Activated naive CD8-positive, alpha-beta T cell treated with anti-CD3 and anti-CD28 coated beads, Interleukin-2, amount 10 ng/mL, durations not matched to agents 7 days and 5 days (primary cell): ENCODE measurements around the gene LRRN4. TPM values are rescaled to one million over a fixed set of nuclear protein-coding genes. Genes with fewer than 3 reads are reported as not detected.
A peak's percentile ranks its signal among the peaks of the same experiment; 100 is the strongest.
"Not testable (repeated sequence)": the region's sequence is repeated elsewhere in the genome, so short reads cannot be mapped to it uniquely, and the experiment has no call there.

ENCODE experiments used
- ATAC-seq: fragments of 150-1000 bp; cut with Tn5 transposase; one replicate; pipeline ENCODE4 v1.10.0; 2021; ENCODE audit warnings: low read depth, moderate library complexity
- POLR2A ChIA-PET: fragments of 350-600 bp; sonication (Branson Sonifier 250); formaldehyde crosslinking; loops from one replicate; lab custom pipeline; 2021; ENCODE audit warnings: antibody characterized with exemption; lab: Charles Lee
- DNase-seq: peaks from one replicate; pipeline ENCODE4 v3.0.0; 2021
- H3K27ac Mint-ChIP-seq: one replicate; pipeline ENCODE4 v1.8.0; 2022; ENCODE audit warnings: mild to moderate bottlenecking, mixed read lengths
- H3K27me3 Mint-ChIP-seq: one replicate; pipeline ENCODE4 v1.8.0; 2022; ENCODE audit warnings: mild to moderate bottlenecking, moderate library complexity, mixed read lengths
- H3K36me3 Mint-ChIP-seq: one replicate; pipeline ENCODE4 v1.8.0; 2021; ENCODE audit warnings: mild to moderate bottlenecking, mixed read lengths
- H3K4me1 Mint-ChIP-seq: one replicate; pipeline ENCODE4 v1.8.0; 2021; ENCODE audit warnings: mixed read lengths
- H3K4me3 Mint-ChIP-seq: one replicate; pipeline ENCODE4 v1.8.0; 2022; ENCODE audit warnings: mild to moderate bottlenecking, moderate library complexity, mixed read lengths
- H3K9me3 Mint-ChIP-seq: one replicate; pipeline ENCODE4 v1.8.0; 2021; ENCODE audit warnings: mixed read lengths
- total RNA-seq, 2 experiments: library from RNA; stranded (reverse); gene quantifications; one replicate each; pipeline ENCODE4 v1.2.3, GENCODE V29; 2021

Gene LRRN4
- total RNA-seq, 2 experiments from 2014 or later = not detected

DNA sequence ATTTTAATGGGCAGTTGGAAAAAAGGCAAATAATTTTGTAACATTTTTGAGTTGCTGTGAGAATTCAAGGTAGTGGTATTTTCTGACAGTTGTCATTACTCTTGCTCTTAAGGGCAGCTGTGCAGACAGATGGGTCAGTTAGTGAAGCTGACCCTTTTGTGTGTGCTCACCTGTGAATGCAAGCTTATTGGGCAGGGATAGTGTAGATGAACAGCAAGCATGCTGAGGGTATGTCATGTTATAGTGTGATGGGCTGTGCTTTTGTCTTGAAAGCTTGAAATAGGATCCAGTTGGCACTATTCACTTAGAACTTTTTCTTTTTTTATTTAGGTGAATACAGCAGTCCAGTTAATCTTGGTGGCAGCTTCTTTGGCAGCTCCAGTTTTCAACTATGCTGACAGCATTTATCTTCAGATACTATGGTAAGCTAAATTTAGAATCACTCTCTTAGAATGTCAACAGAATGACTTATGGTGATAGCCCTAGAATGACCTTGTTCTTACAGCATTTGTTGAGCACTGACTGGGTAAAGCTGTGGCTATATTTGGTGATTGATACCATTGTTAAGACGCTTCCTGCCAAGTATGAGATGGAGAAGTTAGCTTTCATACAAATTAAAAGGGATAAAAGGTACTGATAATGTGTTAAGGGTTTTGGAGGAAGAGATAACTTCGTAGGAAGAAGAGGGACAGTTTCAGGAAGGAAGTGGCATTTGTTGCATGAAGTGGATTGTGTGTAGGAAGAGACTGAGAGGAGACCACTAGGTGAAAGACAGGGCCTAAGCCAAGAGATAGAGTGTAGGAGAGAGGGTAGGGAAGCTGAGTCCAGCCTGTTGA lies 19.5 kb downstream of the LRRN4 start:
- no peak for DNase-seq
- no peak for ATAC-seq
- Mint-ChIP-seq H3K4me1 (peaks cover 12% of the 10 kb centered on the region), H3K27ac (peak overlapping the region; percentile 57), H3K9me3 (no peaks in the 10 kb centered on the region), H3K4me3 (no peak overlapping the region), H3K27me3 (no peaks in the 10 kb centered on the region), H3K36me3 (peaks cover 12% of the 10 kb centered on the region)
- POLR2A ChIA-PET = no interaction called here

DNA sequence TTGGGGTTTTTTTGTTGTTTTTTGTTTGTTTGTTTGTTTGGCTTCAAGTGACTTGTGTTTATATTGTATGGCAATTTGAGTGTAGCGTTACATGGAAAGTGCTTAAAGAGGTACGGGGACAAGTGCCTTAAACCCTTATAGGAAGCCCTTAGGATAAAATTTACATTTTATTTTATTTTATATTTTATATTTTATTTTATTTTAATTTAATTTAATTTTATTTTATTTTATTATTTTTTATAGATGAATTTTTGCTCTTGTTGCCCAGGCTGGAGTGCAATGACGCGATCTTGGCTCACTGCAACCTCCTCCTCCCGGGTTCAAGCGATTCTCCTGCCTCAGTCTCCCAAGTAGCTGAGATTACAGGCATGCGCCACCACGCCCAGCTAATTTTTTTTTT lies 21.0 kb downstream of the LRRN4 start:
- H3K36me3 Mint-ChIP-seq = peaks cover 12% of the 10 kb centered on the region
- H3K27me3 Mint-ChIP-seq, POLR2A ChIA-PET, ATAC-seq, H3K4me3 Mint-ChIP-seq, H3K27ac Mint-ChIP-seq, DNase-seq, H3K9me3 Mint-ChIP-seq: not testable (repeated sequence)
- H3K4me1 Mint-ChIP-seq = peaks cover 17% of the 10 kb centered on the region

DNA sequence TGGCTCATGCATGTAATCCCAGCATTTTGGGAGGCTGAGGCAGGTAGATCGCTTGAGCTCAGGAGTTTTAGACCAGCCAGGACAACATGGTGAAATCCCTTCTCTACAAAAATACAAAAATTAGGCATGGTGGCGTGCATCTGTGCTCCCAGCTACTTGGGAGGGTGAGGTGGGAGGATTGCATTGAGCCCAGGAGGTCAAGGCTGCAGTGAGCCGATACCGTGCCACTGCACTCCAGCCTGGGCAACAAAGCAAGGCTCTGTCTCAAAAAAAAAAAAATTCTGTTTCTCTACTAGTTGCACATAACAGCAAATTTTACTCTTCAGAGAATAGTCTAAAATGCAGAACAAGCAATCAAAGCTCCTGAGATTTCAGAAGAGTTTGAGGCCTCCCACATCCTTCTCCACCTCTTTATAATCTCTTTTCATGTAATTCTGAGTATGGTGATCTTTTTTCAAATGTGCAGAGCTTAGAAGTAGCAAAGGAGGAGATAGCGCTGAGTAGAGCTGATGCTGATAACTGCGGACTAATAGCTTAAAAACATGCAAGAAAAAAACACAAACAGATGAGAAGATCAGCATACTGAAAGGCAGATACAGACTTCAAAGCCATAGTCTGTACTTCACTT lies 23.3 kb downstream of the LRRN4 start:
- ATAC-seq (no peak), DNase-seq (no peak)
- H3K9me3 Mint-ChIP-seq = no peaks in the 10 kb centered on the region
- H3K36me3 Mint-ChIP-seq = peaks cover 21% of the 10 kb centered on the region
- H3K4me1 Mint-ChIP-seq = peaks cover 28% of the 10 kb centered on the region
- no peak overlapping the region for H3K27ac Mint-ChIP-seq
- no peak overlapping the region for H3K4me3 Mint-ChIP-seq
- no peaks in the 10 kb centered on the region for H3K27me3 Mint-ChIP-seq
- POLR2A ChIA-PET = no interaction called here

DNA sequence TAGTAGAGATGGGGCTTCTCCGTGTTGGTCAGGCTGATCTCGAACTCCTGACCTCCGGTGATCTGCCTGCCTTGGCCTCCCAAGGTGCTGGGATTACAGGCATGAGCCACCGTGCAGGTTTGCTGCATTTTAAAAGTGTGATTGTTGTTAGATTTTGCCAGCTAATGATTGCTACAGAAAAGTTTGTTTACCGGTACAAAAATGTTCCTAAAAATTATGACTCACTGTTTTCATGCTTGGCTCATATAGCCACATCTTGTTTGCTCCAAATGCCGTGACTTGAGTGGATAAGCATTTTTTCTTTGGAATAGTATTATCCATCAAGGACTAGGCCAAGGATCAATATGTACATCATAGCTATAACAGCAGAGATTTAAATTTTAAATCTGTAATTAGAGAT lies 24.3 kb downstream of the LRRN4 start:
- H3K36me3 Mint-ChIP-seq = peaks cover 27% of the 10 kb centered on the region
- ATAC-seq (no peak), DNase-seq (no peak)
- POLR2A ChIA-PET = interaction anchor here (0.5 kb wide), 1 partner anchor 16 kb away, joined by 3 read pairs; no protein-coding TSS in a partner anchor
- no peaks in the 10 kb centered on the region for H3K9me3 Mint-ChIP-seq
- no peak overlapping the region for H3K4me3 Mint-ChIP-seq
- peaks cover 27% of the 10 kb centered on the region for H3K4me1 Mint-ChIP-seq
- no peaks in the 10 kb centered on the region for H3K27me3 Mint-ChIP-seq
- no peak overlapping the region for H3K27ac Mint-ChIP-seq

DNA sequence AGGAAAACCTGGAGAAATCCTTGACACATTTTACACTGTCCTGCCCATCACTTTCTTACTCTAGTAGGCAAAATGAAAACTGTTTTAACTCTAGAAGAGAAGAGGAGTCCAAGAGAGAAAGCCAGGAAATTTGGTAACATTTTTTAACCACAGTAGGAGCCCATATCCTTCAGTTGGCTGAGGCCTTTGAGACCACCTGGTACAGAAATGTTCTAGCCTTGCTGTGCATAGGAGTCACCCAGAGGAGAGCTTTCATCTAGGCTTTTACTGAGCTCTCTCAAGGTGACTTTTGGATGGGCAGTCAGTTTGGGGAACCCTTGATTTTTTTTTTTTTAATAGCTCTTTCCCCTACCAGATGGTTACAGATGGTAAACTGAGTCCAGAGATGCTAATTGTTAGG lies 25.0 kb downstream of the LRRN4 start:
- H3K27me3 Mint-ChIP-seq = no peaks in the 10 kb centered on the region
- H3K4me1 Mint-ChIP-seq = peaks cover 26% of the 10 kb centered on the region
- H3K9me3 Mint-ChIP-seq = no peaks in the 10 kb centered on the region
- no peak overlapping the region for H3K4me3 Mint-ChIP-seq
- POLR2A ChIA-PET = no interaction called here
- no peak overlapping the region for H3K27ac Mint-ChIP-seq
- H3K36me3 Mint-ChIP-seq = peaks cover 32% of the 10 kb centered on the region
- ATAC-seq = no peak
- DNase-seq = no peak

DNA sequence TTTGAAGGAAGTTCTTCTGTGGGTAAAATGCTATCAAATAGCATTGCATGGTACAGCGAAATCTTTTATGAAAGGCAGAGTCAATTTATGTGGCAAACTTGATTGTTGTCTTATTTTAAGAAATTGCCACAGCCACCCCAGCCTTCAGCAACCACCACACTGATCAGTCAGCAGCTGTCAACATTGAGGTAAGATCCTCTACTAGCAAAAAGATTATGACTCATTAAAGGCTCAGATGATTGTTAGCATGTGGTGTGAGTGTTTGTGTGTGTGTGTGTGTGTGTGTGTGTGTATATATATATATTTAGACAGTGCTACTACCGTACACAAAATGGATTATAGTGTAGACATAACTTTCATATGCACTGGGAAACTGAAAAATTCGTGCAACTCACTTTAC lies 27.8 kb downstream of the LRRN4 start:
- H3K4me1 Mint-ChIP-seq = peaks cover 28% of the 10 kb centered on the region
- ATAC-seq (peak; percentile 71), DNase-seq (no peak)
- POLR2A ChIA-PET = no interaction called here
- H3K9me3 Mint-ChIP-seq = no peaks in the 10 kb centered on the region
- no peak overlapping the region for H3K27ac Mint-ChIP-seq
- H3K36me3 Mint-ChIP-seq = peaks cover 45% of the 10 kb centered on the region
- no peaks in the 10 kb centered on the region for H3K27me3 Mint-ChIP-seq
- no peak overlapping the region for H3K4me3 Mint-ChIP-seq

DNA sequence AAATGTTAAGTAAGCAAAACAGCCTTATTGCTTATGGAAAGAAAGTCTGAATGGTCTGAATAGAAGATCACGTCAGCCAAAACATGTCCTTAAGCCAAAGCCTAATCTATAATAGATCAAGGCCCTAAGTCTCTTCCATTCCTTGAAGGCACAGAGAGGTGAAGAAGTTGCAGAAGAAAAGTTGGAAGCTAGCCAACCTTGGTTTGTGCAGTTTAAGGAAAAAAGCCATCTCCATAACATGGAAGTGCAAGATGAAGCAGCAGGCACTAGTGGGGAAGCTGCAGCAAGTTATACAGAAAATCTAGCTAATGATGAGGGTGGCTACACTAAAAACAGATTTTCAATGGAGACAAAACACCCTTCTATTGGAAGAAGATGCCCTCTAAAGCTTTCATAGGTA lies 29.1 kb downstream of the LRRN4 start:
- peaks cover 23% of the 10 kb centered on the region for H3K4me1 Mint-ChIP-seq
- no peaks in the 10 kb centered on the region for H3K9me3 Mint-ChIP-seq
- POLR2A ChIA-PET = no interaction called here
- H3K27me3 Mint-ChIP-seq = no peaks in the 10 kb centered on the region
- DNase-seq = no peak
- H3K27ac Mint-ChIP-seq = no peak overlapping the region
- no peak overlapping the region for H3K4me3 Mint-ChIP-seq
- no peak for ATAC-seq
- H3K36me3 Mint-ChIP-seq = peaks cover 48% of the 10 kb centered on the region

DNA sequence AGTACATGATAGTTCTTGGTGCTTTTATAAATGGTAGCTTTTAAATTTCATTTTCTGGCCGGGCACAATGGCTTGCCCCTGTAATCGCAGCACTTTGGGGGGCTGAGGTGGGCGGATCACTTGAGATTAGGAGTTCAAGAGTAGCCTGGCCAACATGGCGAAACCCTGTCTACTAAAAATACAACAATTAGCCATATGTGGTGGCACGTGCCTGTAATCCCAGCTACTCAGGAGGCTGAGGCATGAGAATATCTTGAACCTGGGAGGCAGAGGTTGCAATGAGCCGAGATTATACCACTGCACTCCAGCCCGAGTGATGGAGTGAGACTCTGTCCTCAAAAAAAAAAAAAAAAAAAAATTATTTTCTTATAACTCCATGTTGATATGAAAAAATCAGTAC lies 36.0 kb downstream of the LRRN4 start:
- POLR2A ChIA-PET = no interaction called here
- ATAC-seq (no peak), DNase-seq (no peak)
- Mint-ChIP-seq H3K27me3 (no peaks in the 10 kb centered on the region), H3K4me1 (peaks cover 12% of the 10 kb centered on the region), H3K27ac (no peak overlapping the region), H3K9me3 (no peaks in the 10 kb centered on the region), H3K4me3 (no peak overlapping the region), H3K36me3 (peaks cover 48% of the 10 kb centered on the region)

DNA sequence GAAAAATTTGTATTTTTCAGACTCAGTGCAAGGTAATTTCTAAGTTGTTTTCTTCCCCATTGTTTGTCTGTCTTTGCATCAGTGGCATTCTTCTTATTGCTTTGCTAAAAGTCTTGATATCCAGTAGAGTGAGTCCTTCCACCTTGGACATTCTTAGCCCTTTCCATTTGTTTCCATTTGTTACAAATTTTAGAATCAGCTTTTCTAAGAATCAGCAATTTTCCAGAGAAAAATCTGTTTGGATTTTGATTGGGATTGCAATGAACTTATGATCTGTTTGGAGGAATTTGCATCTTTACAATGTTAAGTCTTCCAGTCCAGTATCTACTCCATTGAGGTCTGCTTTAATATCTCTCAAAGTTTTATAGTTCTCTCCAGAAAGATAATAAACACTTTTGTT lies 36.4 kb downstream of the LRRN4 start:
- DNase-seq (no peak), ATAC-seq (no peak)
- Mint-ChIP-seq H3K27me3 (no peaks in the 10 kb centered on the region), H3K9me3 (no peaks in the 10 kb centered on the region), H3K4me1 (peaks cover 11% of the 10 kb centered on the region), H3K36me3 (peaks cover 47% of the 10 kb centered on the region), H3K4me3 (no peak overlapping the region), H3K27ac (no peak overlapping the region)
- POLR2A ChIA-PET = no interaction called here

DNA sequence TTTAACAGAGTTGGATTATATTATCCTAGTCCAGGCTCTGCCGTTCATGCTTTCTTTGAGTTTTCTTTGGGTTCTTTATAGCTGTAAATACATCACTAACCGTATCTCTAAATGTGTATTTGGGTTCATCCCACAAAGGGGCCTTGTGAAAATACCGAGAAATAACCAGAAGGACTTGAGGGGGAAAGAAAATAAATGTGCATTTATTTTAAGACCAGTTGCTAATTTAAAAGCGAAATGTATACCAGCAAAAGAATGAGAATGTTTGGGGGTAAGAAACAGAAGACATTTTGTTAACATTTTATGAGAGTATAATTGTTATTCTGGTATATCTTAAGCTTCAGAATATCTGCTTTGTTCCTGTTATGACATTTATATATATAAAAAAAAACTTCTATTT lies 38.9 kb downstream of the LRRN4 start:
- Mint-ChIP-seq H3K27ac (no peak overlapping the region), H3K27me3 (no peaks in the 10 kb centered on the region), H3K36me3 (peaks cover 53% of the 10 kb centered on the region), H3K4me1 (peaks cover 10% of the 10 kb centered on the region), H3K4me3 (no peak overlapping the region), H3K9me3 (no peaks in the 10 kb centered on the region)
- DNase-seq (no peak), ATAC-seq (no peak)
- POLR2A ChIA-PET = no interaction called here

DNA sequence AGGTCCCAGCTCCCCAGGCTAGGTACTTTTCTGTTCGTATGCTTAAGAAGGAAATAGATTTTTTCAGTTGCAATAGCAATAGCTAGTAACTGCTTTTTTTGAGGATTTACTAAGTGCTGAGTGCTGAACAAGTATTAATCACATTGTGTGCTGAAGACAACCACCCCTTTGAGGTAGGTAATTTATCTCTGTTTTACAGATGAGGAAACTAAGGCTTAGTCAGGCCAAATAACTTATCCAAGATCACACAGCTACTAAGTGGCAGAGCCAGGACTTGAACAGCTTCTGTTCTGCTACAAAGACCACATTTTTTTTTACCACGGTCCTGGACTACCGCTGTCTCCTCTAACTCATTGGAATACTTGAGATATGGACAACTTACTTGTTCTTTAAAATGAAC lies 39.8 kb downstream of the LRRN4 start:
- Mint-ChIP-seq H3K4me3 (no peak overlapping the region), H3K36me3 (peaks cover 53% of the 10 kb centered on the region), H3K27me3 (no peaks in the 10 kb centered on the region), H3K4me1 (peaks cover 10% of the 10 kb centered on the region), H3K9me3 (no peaks in the 10 kb centered on the region), H3K27ac (no peak overlapping the region)
- ATAC-seq = no peak
- POLR2A ChIA-PET = interaction anchor here (0.7 kb wide), 1 partner anchor 16 kb away, joined by 3 read pairs; no protein-coding TSS in a partner anchor
- DNase-seq = no peak

DNA sequence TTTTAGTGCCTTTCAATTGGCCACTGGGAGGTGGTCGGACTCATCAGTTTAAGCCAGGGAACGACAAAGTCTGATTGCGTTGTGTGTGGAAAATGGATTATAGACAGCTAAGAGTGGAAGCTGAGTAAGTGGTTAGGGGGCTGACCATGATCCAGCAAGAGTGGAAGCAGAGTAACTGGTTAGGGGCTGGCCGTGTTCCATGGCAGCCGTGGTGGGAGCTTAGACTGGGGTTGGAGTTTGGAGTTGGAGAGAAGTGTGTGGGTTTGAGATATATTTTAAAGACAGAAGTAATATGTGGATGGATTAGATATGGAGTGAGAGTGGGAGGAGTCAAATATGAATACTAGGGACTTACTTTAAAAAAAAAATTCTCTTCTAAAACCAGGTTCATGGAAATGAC lies 41.7 kb downstream of the LRRN4 start:
- peaks cover 40% of the 10 kb centered on the region for H3K36me3 Mint-ChIP-seq
- no peak for DNase-seq
- H3K27ac Mint-ChIP-seq = no peak overlapping the region
- no peak overlapping the region for H3K4me3 Mint-ChIP-seq
- POLR2A ChIA-PET = no interaction called here
- peaks cover 20% of the 10 kb centered on the region for H3K4me1 Mint-ChIP-seq
- H3K9me3 Mint-ChIP-seq = no peaks in the 10 kb centered on the region
- H3K27me3 Mint-ChIP-seq = no peaks in the 10 kb centered on the region
- no peak for ATAC-seq

DNA sequence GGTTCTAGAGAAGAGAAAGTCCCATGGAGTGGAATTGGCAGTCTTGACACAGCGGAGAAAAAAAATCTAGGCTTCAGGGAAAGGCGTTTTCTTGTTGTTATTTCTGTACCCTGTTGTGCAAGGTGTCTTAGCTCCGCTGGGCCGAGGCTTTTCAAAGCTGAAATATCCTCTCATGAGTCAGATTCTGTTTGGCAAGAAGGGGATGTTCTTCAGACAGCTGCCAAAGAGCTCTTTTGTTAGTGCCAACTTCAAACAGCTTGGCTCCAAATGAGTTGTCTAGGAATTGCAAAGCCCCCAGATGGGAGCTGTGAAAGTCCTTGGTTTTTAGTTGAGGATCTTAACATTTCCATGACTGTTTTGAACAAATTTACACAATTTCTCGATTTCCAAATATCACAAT lies 45.6 kb downstream of the LRRN4 start:
- H3K4me3 Mint-ChIP-seq = no peak overlapping the region
- H3K4me1 Mint-ChIP-seq = peaks cover 20% of the 10 kb centered on the region
- no peak overlapping the region for H3K27ac Mint-ChIP-seq
- ATAC-seq (no peak), DNase-seq (no peak)
- H3K36me3 Mint-ChIP-seq = peaks cover 18% of the 10 kb centered on the region
- no peaks in the 10 kb centered on the region for H3K9me3 Mint-ChIP-seq
- POLR2A ChIA-PET = no interaction called here
- H3K27me3 Mint-ChIP-seq = no peaks in the 10 kb centered on the region

DNA sequence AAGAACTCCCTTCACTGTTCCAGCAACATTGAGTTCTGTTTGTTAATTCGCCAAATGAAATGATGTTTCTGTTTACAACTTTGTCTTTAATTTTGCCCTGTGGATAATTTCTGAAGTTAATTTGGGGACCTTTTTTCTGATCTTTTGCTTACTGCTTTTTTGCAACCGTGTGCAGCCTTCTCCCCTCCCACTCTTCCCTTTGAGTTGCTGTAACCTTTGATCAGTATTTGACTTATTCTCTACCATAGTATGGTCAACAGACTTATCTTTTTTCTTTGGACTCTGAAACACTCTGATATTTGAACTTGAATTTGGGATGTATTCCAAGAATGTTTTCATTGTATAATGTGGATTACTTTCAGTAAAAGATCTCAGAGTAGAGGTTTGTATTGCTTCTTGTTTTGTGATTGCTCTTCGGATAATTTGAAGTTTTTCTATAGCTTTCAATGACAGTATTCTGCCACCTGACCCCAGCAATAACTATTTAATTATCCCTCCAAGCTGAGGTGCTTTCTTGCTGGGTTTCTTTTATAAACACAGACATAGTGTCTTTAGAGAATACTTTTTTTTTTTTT lies 46.2 kb downstream of the LRRN4 start:
- Mint-ChIP-seq H3K36me3 (peaks cover 14% of the 10 kb centered on the region), H3K27me3 (no peaks in the 10 kb centered on the region), H3K9me3 (no peaks in the 10 kb centered on the region), H3K4me1 (peaks cover 21% of the 10 kb centered on the region), H3K27ac (no peak overlapping the region), H3K4me3 (peak overlapping the region; percentile 98)
- DNase-seq (no peak), ATAC-seq (no peak)
- POLR2A ChIA-PET = interaction anchor here (0.5 to 0.8 kb wide), 2 partner anchors 14 to 16 kb away, joined by 3 read pairs; no protein-coding TSS in a partner anchor
